Sciatic nerve (tissue), 2 donors: ENCODE data around the gene NOLC1. TPM values are rescaled to one million over a fixed set of nuclear protein-coding genes. Genes with fewer than 3 reads are reported as not detected.

Experiments
- ATAC-seq: fragments of 200-7000 bp; cut with Tn5 transposase; one replicate; pipeline ENCODE4 v1.9.1; 2020; ENCODE audit warnings: mild to moderate bottlenecking, moderate library complexity
- DNase-seq: peaks from one replicate; pipeline ENCODE4 v3.0.0-alpha.2; 2020; ENCODE audit warnings: low spot score
- intact Hi-C: fragments of 100-400 bp; cut with DNase I; formaldehyde crosslinking; loops from one replicate; pipeline ENCODE4 v1.14.2; 2022
- total RNA-seq: library from RNA; stranded (reverse); fragmentation: NEBNext Ultra II Directional; extraction: Animal tissue kit (Norgen Biotek cat#: 25700); gene quantifications from one replicate; pipeline ENCODE4 v1.2.1, GENCODE V29; 2021
- donor health status: DM: no; HTN: no; CAD: no.
- donor health status: DM: no; HTN: no; CAD: no.

Gene NOLC1
- total RNA-seq, 1 donor from 2014 or later, result 46.7 TPM

DNA sequence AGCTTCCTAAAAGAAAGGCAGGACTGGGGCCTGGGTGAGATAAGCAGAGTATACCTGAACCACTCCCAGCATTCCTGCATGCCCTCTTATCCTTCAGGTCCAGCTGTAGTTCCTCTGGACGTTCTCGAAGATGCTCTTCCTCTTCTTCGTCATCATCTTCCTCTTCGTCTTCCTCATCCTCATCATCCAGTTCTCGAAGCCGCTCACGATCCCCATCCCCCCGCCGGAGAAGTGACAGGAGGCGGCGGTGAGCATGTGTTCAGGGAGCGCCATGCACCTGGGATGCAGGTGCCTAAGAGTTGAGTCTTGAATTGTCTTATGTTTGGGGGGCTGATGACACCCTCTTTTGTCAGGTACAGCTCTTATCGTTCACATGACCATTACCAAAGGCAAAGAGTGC, 3.9 kb upstream of the NOLC1 start:
- no peak for DNase-seq
- ATAC-seq, result no peak
- intact Hi-C loops, result no loop called here

DNA sequence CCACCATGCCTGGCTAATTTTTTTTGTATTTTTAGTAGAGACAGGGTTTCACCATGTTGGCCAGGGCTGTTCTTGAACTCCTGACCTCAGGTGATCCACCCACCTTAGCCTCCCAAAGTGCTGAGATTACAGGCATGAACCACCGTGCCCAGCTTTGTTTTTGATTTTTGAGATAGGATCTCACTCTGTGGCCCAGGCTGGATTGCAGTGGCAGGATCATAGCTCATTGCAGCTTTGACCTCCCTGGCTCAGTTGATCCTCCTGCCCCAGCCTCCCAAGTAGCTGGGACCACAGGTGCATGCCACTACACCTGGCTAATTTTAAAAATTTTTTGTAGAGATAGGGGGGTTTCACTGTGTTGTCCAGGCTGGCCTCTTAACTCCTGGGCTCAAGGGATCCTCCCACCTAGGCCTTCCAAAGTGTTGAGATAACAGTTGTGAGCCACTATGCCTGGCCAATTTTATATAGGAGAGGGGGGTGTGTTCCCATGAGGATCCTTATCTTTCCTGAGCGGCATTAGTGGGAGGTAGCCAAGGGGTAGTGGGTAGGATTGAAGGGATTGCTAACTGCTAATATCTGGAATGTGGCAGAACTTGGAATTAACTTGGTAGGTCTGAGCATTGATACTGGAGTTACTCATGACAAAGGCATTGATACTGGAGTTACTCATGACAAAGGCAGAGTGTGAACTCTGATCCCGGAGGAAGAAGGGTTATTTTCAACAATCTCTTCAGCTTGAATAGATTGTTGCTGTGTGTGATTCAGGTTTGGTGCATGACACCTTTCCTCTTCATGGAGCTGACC, 1.0 kb upstream of the NOLC1 start:
- intact Hi-C loops, result loop anchor here (1.0 kb wide), 1 partner anchor 353 kb away; no protein-coding TSS in a partner anchor
- ATAC-seq (no peak), DNase-seq (no peak)

GRCh38 chr10:102152545-102152890, 329 bp downstream of the NOLC1 start:
- DNase-seq, result no peak
- intact Hi-C loops, result no loop called here
- ATAC-seq, result no peak

GRCh38 chr10:102153093-102153620, 968 bp downstream of the NOLC1 start:
- intact Hi-C loops, result no loop called here

GRCh38 chr10:102154466-102155116, 2.4 kb downstream of the NOLC1 start:
- ATAC-seq (no peak), DNase-seq (no peak)

More at GRCh38 chr10:102153093-102153620, 968 bp downstream of the NOLC1 start:
- ATAC-seq, result no peak
- DNase-seq, result no peak

GRCh38 chr10:102157224-102157623, 5.0 kb downstream of the NOLC1 start:
- DNase-seq, result no peak
- intact Hi-C loops, result no loop called here
- no peak for ATAC-seq

More at GRCh38 chr10:102154466-102155116, 2.4 kb downstream of the NOLC1 start:
- intact Hi-C loops, result no loop called here

GRCh38 chr10:102159051-102159597, 6.9 kb downstream of the NOLC1 start:
- no peak for ATAC-seq
- no peak for DNase-seq
- intact Hi-C loops, result no loop called here

- no peak for DNase-seq
- ATAC-seq, result no peak
- intact Hi-C loops, result no loop called here
These were observed 7.6 kb downstream of the NOLC1 start for GRCh38 chr10:102159831-102160230.

DNA sequence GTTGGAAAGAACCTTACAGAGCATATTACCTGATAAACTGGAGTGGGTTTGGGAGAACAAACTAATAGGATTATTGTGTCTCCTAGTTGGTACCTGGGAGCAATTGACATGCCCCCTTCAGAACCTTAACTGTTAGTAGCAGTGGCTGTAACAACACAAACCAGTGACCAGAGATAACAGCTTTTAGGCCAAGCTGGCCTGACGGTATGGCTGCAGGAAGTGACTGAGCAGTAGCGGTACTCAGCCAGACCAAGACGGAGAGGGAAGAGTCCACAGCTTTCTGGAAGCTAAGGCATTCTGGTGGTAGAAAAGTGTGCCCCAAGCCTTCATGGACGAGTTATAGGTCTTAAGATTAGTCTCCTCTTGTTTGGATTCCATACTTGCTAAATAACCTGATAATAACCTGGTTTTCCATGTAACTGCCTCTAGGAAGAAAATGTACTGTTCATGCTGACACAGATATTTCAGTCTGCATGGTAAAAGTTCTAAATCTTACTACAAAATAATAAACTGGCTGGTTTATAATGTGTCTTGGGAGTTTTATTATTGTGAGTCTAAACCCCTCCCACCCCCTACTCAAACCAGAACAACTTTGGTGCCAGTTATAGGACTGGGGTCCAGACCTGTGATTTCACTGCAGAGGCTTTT, 11.3 kb downstream of the NOLC1 start:
- intact Hi-C loops, result no loop called here
- no peak for DNase-seq
- no peak for ATAC-seq

DNA sequence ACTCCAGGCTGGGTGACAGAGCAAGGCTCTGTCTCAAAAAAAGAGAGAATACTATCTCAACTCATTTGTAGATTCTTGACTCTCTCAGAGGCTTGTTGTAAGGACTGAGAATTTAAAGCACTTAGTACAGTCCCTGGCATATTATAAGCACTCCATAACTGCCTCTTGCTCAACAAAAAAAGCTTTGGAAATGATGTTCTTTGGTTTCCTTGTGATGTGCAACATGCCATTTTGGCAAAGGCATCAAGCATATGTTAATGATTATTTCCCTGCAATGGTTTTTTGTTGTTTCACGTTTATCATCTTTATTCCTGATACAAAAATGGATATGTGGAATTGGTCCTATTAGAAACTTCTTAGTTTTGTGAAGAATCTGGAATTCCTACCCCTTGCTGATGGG, 15.7 kb downstream of the NOLC1 start:
- ATAC-seq (no peak), DNase-seq (no peak)
- intact Hi-C loops, result no loop called here

DNA sequence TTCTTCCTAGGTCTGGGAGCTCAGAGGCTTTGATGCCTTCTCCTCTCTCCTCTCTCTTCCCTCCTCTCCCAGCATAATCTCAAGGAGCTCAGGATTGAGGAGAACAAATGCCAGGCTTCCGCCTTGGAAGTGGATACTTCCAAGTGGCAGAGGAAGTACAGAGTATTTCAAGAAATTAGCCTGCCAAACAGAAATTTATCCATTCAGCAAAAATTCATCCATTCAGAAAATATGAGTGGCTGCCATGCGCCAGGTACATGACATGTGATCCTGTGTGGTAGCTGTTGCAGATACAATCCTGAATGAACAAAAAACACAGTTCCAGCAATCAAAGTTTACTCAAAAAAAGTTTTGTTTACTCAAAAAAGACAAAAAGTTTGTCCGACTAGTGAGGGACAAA, 18.4 kb downstream of the NOLC1 start:
- no peak for DNase-seq
- intact Hi-C loops, result no loop called here
- ATAC-seq, result no peak

DNA sequence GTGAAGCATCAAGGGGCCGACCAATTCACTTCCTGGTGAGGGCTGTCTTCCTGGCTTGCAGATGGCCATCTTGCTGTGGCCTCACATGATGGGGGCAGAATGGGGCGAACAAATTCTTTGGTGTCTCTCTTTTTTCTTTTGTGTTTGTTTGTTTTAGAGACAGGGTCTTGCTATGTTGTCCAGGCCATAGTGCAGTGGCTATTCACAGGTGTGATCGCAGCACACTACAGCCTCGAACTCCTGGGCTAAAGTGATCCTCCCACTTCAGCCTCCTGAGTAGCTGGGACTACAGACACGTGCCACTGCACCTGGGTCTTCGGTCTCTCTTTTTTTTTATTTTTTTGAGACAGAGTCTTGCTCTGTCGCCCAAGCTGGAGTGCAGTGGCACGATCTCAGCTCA, 20.1 kb downstream of the NOLC1 start:
- no peak for ATAC-seq
- DNase-seq, result no peak
- intact Hi-C loops, result no loop called here

GRCh38 chr10:102175415-102175814, 23.2 kb downstream of the NOLC1 start:
- DNase-seq (no peak), ATAC-seq (no peak)
- intact Hi-C loops, result no loop called here

- DNase-seq, result no peak
- no peak for ATAC-seq
- intact Hi-C loops, result no loop called here
These were observed 32.4 kb downstream of the NOLC1 start for GRCh38 chr10:102184606-102185005.

DNA sequence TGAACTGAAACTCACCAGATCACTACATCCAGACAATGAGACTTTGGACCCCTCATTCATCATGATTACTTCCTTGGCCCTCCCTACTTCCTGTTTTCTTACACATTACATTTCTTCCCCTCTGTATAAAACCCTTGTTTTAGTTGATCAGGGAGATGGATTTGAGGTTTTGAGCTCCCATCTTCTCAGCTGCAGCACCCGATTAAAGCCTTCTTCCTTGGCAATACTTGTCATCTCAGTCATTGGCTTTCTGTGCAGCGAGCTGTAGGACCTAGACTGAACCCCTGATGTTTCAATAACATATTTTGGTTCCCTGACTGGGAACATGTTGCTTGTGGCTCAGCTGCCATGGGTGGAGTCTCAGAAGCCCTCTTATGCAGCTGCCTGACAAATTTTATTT, 33.1 kb downstream of the NOLC1 start:
- ATAC-seq, result no peak
- DNase-seq, result no peak
- intact Hi-C loops, result no loop called here

GRCh38 chr10:102185811-102186527, 33.8 kb downstream of the NOLC1 start:
- ATAC-seq (no peak), DNase-seq (no peak)
- intact Hi-C loops, result no loop called here

GRCh38 chr10:102188298-102188940, 36.2 kb downstream of the NOLC1 start:
- ATAC-seq, result peak; percentile 17

More at GRCh38 chr10:102188298-102188940, 36.2 kb downstream of the NOLC1 start:
- intact Hi-C loops, result no loop called here
- DNase-seq, result no peak
